Suprapubic skin (tissue), 3 donors: ENCODE data around the gene ERGIC1.

Source experiments
- CTCF ChIP-seq, 2 donors: fragments of 200-600 bp in 1 of 2; fragments of 450-650 bp in 1 of 2; sonication (generic) in 1 of 2; IDR thresholded peaks; one replicate each; pipeline ENCODE4 v1.5.1; 2016 to 2019; ENCODE audit warnings: antibody characterized with exemption in 2 of 2, mild to moderate bottlenecking in 1 of 2, moderate library complexity in 1 of 2
- EP300 ChIP-seq: sonication (generic); formaldehyde crosslinking; IDR thresholded peaks from one replicate; pipeline ENCODE4 v1.6.1; 2017; ENCODE audit warnings: antibody characterized with exemption
- POLR2A ChIP-seq, 2 donors: fragments of 450-650 bp; IDR thresholded peaks; one replicate each; pipeline ENCODE4 v1.6.1; 2017; ENCODE audit warnings: antibody characterized with exemption in 2 of 2, mild to moderate bottlenecking in 2 of 2, moderate library complexity in 2 of 2

- no peak for TF ChIP-seq CTCF (IDR thresholded peaks at IDR 0.05)
- TF ChIP-seq POLR2A (IDR thresholded peaks at IDR 0.05), result no peak
- TF ChIP-seq EP300, result no peak
Observed at GRCh38 chr5:172839669-172840431, 5.8 kb downstream of the ERGIC1 start.
